Activated CD8-positive, alpha-beta T cell treated with anti-CD3 and anti-CD28 coated beads, Interleukin-2, amount 10 ng/mL, durations not matched to agents 7 days and 5 days (primary cell): ENCODE data around the gene SLC26A4. TPM values are rescaled to one million over a fixed set of nuclear protein-coding genes. Genes with fewer than 3 reads are reported as not detected.

Experiments used
- ATAC-seq: fragments of 150-1000 bp; cut with Tn5 transposase; one replicate; pipeline ENCODE4 v1.10.0; 2021; ENCODE audit warnings: moderate library complexity
- CTCF ChIA-PET: fragments of 350-600 bp; sonication (Branson Sonifier 250); formaldehyde crosslinking; loops from one replicate; lab custom pipeline; 2021; ENCODE audit warnings: antibody characterized with exemption; lab: Charles Lee
- POLR2A ChIA-PET: fragments of 350-600 bp; sonication (Branson Sonifier 250); formaldehyde crosslinking; loops from one replicate; lab custom pipeline; 2021; ENCODE audit warnings: antibody characterized with exemption; lab: Charles Lee
- DNase-seq: peaks from one replicate; pipeline ENCODE4 v3.0.0-alpha.2; 2020
- H3K27ac Mint-ChIP-seq: one replicate; pipeline ENCODE4 v1.8.0; 2021; ENCODE audit warnings: mild to moderate bottlenecking, mixed read lengths
- H3K27me3 Mint-ChIP-seq: one replicate; pipeline ENCODE4 v1.8.0; 2021; ENCODE audit warnings: low read depth, mixed read lengths
- H3K36me3 Mint-ChIP-seq: one replicate; pipeline ENCODE4 v1.8.0; 2021; ENCODE audit warnings: low read depth, mixed read lengths
- H3K4me1 Mint-ChIP-seq: one replicate; pipeline ENCODE4 v1.8.0; 2021; ENCODE audit warnings: low read depth, mixed read lengths
- H3K4me3 Mint-ChIP-seq: one replicate; pipeline ENCODE4 v1.8.0; 2021; ENCODE audit warnings: mild to moderate bottlenecking, mixed read lengths
- H3K9me3 Mint-ChIP-seq: one replicate; pipeline ENCODE4 v1.8.0; 2022; ENCODE audit warnings: mixed read lengths; ENCODE audit not compliant: insufficient read depth
- total RNA-seq, 2 experiments: library from RNA; stranded (reverse); gene quantifications; one replicate each; pipeline ENCODE4 v1.2.3, GENCODE V29; 2021

SLC26A4 gene
- 1 to 10 TPM in 1 of 2 experiments, under 1 TPM in 1; 0.94 to 1.1 TPM for total RNA-seq

DNA sequence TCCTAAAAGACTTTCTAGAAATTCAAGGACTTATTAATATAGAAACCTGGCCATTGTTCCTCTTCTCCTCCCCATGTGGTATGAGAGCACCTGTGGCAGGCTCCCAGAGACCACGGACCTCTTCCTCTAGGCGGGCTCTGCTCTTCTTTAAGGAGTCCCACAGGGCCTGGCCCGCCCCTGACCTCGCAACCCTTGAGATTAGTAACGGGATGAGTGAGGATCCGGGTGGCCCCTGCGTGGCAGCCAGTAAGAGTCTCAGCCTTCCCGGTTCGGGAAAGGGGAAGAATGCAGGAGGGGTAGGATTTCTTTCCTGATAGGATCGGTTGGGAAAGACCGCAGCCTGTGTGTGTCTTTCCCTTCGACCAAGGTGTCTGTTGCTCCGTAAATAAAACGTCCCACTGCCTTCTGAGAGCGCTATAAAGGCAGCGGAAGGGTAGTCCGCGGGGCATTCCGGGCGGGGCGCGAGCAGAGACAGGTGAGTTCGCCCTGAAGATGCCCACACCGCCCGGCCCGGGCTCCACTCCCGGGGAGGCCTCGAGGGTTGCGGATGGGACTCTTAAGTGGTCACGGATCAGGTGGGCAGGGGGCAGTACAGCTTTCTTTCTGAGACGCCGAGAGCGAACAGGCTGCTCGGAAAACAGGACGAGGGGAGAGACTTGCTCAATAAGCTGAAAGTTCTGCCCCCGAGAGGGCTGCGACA is at the start of gene SLC26A4:
Gene SLC26A4, plus strand, starts transcription at position 448 of the 700 bp plus-strand sequence. CDS start 814 bp downstream, outside the sequence.
- Mint-ChIP-seq H3K4me3 (peak within 1 kb of the TSS; percentile 83), H3K27me3 (no peaks in the 10 kb centered on the region), H3K27ac (peak within 1 kb of the TSS; percentile 7), H3K9me3 (no peaks in the 10 kb centered on the region), H3K36me3 (no peaks in the 10 kb centered on the region), H3K4me1 (peaks cover 36% of the 10 kb centered on the region)
- DNase-seq (peak; percentile 42), ATAC-seq (peak; percentile 32)
- CTCF ChIA-PET = interaction anchor here (1.3 to 2.7 kb wide), 6 partner anchors 22 to 198 kb away, joined by 3 to 9 read pairs (median 4); partner anchors contain the start of genes COG5 and DUS4L
- POLR2A ChIA-PET = interaction anchor here (1.5 kb wide), 1 partner anchor 83 kb away, joined by 6 read pairs; the partner anchor contains the start of gene CBLL1

DNA sequence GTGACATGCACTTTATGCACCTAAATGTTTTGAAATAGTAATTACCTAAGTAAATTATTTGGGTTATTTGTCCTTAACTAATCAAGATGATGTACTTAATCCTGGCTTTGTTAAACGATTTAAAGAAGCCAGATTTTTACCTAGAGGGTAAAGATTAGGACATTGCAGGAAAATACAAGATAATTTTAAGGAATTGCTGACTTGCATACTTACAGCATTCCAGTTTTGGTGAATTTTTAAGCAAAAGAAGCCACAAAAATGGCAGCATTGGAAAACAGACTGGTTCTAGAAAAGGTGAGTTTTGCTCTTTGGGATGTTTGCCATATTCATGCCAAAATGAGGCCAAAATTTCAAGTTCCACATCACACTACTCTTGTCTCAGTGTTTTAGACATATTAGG is 47.2 kb upstream of the SLC26A4 start:
- Mint-ChIP-seq H3K27me3 (no peaks in the 10 kb centered on the region), H3K9me3 (no peaks in the 10 kb centered on the region), H3K36me3 (peaks cover 44% of the 10 kb centered on the region), H3K27ac (no peak overlapping the region), H3K4me3 (no peak overlapping the region), H3K4me1 (peaks cover 28% of the 10 kb centered on the region)
- ChIA-PET CTCF (no interaction called here), POLR2A (no interaction called here)
- ATAC-seq = no peak
- DNase-seq = no peak

DNA sequence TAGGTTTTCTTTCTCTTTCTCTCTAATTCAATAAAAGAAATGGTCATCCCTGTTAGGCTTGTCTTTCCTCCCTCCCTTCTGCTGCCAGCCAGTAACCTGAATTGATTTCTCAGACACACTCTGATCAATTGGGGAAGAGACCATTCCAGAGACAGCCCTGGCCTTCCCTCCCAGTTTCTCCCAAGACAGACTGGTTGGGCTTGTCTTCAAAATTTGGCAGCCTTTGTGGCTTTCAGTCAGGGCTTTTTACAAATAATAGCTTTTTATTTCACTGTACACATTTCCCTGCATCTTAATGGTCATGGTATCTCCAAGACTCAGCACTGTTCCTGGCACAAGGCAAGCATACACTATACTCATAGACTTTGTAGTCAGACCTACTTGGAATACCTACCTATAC is 46.7 kb upstream of the SLC26A4 start:
- Mint-ChIP-seq H3K9me3 (no peaks in the 10 kb centered on the region), H3K4me3 (no peak overlapping the region), H3K4me1 (peaks cover 28% of the 10 kb centered on the region), H3K27me3 (no peaks in the 10 kb centered on the region), H3K36me3 (peaks cover 42% of the 10 kb centered on the region), H3K27ac (no peak overlapping the region)
- DNase-seq (no peak), ATAC-seq (no peak)
- ChIA-PET POLR2A (no interaction called here), CTCF (no interaction called here)

GRCh38 chr7:107614425-107614824 is 46.2 kb upstream of the SLC26A4 start:
- Mint-ChIP-seq H3K4me1 (peaks cover 28% of the 10 kb centered on the region), H3K27ac (no peak overlapping the region), H3K4me3 (no peak overlapping the region)

GRCh38 chr7:107615910-107616680 is 44.5 kb upstream of the SLC26A4 start:
- Mint-ChIP-seq H3K4me3 (no peak overlapping the region), H3K9me3 (no peaks in the 10 kb centered on the region), H3K36me3 (peaks cover 41% of the 10 kb centered on the region), H3K27ac (no peak overlapping the region), H3K4me1 (peaks cover 28% of the 10 kb centered on the region), H3K27me3 (no peaks in the 10 kb centered on the region)
- DNase-seq = no peak
- CTCF ChIA-PET = interaction anchor here (1.6 kb wide), 1 partner anchor 153 kb away, joined by 4 read pairs; no protein-coding TSS in a partner anchor
- ATAC-seq = no peak
- POLR2A ChIA-PET = no interaction called here

More at GRCh38 chr7:107614425-107614824, 46.2 kb upstream of the SLC26A4 start:
- Mint-ChIP-seq H3K27me3 (no peaks in the 10 kb centered on the region), H3K9me3 (no peaks in the 10 kb centered on the region), H3K36me3 (peaks cover 41% of the 10 kb centered on the region)
- ChIA-PET POLR2A (no interaction called here), CTCF (no interaction called here)
- ATAC-seq (no peak), DNase-seq (no peak)

DNA sequence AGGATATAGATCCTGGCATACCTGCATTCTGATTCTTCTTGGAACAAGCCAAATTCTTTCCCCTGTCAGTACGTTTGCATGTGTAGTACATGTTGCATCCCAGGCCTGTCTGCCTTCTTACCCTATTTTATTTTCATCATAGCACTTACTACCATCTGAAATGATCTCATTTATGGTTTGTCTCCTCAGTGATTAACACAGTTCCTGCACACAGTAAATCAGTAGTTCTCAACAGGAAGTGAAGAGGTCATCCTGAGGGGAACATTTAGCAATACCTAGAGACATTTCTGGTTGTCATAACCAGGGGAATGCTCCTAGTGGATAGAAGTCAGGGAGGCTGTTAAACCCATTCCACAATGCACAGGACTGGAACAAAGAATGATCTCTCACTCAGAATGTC is 38.2 kb upstream of the SLC26A4 start:
- peaks cover 7% of the 10 kb centered on the region for H3K36me3 Mint-ChIP-seq
- H3K4me3 Mint-ChIP-seq = no peak overlapping the region
- no peak overlapping the region for H3K27ac Mint-ChIP-seq
- ChIA-PET CTCF (no interaction called here), POLR2A (no interaction called here)
- no peaks in the 10 kb centered on the region for H3K4me1 Mint-ChIP-seq
- H3K9me3 Mint-ChIP-seq = peaks cover 3% of the 10 kb centered on the region
- H3K27me3 Mint-ChIP-seq = no peaks in the 10 kb centered on the region
- ATAC-seq = peak; percentile 36
- DNase-seq = no peak

DNA sequence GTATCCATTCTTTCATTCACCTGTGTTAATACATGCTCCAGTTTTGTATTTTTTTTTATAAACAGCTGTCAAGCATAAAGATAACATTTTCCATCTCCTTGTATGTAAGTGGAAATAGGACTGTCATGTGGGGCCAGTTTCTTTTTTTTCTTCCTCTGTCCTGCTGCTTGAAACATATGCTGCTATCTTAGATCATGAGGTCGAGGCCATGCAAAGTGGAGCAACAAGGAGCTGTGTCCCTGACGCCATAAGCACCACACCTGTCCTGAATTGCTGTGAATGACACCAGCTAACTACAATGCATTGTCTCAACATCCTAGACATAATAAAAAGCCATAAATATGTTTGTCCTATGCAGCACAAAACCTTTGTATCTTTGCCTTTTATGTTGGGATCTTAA is 37.7 kb upstream of the SLC26A4 start:
- no peaks in the 10 kb centered on the region for H3K4me1 Mint-ChIP-seq
- no peak for DNase-seq
- POLR2A ChIA-PET = no interaction called here
- H3K27me3 Mint-ChIP-seq = no peaks in the 10 kb centered on the region
- peaks cover 7% of the 10 kb centered on the region for H3K36me3 Mint-ChIP-seq
- peak; percentile 30 for ATAC-seq
- peaks cover 3% of the 10 kb centered on the region for H3K9me3 Mint-ChIP-seq
- H3K27ac Mint-ChIP-seq = no peak overlapping the region
- CTCF ChIA-PET = no interaction called here
- H3K4me3 Mint-ChIP-seq = no peak overlapping the region

GRCh38 chr7:107627002-107627401 is 33.6 kb upstream of the SLC26A4 start:
- DNase-seq (no peak), ATAC-seq (no peak)
- ChIA-PET CTCF (no interaction called here), POLR2A (no interaction called here)
- Mint-ChIP-seq H3K27ac (no peak overlapping the region), H3K9me3 (peaks cover 3% of the 10 kb centered on the region), H3K4me3 (no peak overlapping the region), H3K27me3 (no peaks in the 10 kb centered on the region), H3K4me1 (peaks cover 12% of the 10 kb centered on the region), H3K36me3 (peaks cover 7% of the 10 kb centered on the region)

DNA sequence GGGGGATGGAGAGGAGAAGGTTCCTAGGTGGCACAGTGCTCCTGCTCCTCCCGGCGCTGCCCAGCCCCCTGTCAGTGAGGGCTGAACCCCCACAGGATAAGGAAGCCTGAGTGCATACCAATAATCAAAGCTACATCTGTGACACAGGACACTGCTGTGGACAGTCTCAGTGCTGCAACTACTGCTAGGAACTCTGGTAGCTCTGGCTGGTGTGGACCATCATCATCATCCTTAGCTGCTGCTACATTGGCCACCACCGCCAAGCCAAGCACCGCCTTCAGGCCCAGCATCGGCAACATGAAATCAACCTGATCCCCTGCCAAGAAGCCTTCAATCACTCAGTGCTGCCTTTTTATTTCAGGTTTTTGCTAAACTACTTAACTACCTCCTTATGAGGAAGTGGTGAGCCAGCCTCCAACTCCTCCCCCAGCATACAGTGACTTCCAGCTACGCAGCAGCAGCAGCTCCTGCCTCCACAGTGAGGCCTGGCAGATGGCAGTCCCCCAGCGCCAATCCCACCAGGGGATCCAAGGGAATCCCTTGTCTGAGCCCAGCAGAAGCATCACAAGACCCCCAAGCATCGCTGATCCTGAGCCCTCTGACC is 32.1 kb upstream of the SLC26A4 start:
- H3K4me3 Mint-ChIP-seq = no peak overlapping the region
- peaks cover 3% of the 10 kb centered on the region for H3K9me3 Mint-ChIP-seq
- peaks cover 7% of the 10 kb centered on the region for H3K36me3 Mint-ChIP-seq
- peak overlapping the region; percentile 84 for H3K27ac Mint-ChIP-seq
- peaks cover 24% of the 10 kb centered on the region for H3K4me1 Mint-ChIP-seq
- ATAC-seq = peak; percentile 84
- DNase-seq = peak; percentile 53
- H3K27me3 Mint-ChIP-seq = no peaks in the 10 kb centered on the region
- ChIA-PET CTCF (interaction anchor here (1.0 to 1.2 kb wide), 2 partner anchors 10 to 251 kb away, joined by 3 read pairs; no protein-coding TSS in a partner anchor), POLR2A (no interaction called here)

- no peak overlapping the region for H3K27ac Mint-ChIP-seq
- ChIA-PET CTCF (no interaction called here), POLR2A (no interaction called here)
- DNase-seq (no peak), ATAC-seq (no peak)
- H3K4me3 Mint-ChIP-seq = no peak overlapping the region
- H3K36me3 Mint-ChIP-seq = peaks cover 9% of the 10 kb centered on the region
- peaks cover 33% of the 10 kb centered on the region for H3K4me1 Mint-ChIP-seq
- peaks cover 3% of the 10 kb centered on the region for H3K9me3 Mint-ChIP-seq
- no peaks in the 10 kb centered on the region for H3K27me3 Mint-ChIP-seq
These were observed 30.3 kb upstream of the SLC26A4 start for GRCh38 chr7:107630342-107630741.

GRCh38 chr7:107631588-107632491 is 28.8 kb upstream of the SLC26A4 start:
- ATAC-seq (no peak), DNase-seq (no peak)
- POLR2A ChIA-PET = no interaction called here
- Mint-ChIP-seq H3K27me3 (no peaks in the 10 kb centered on the region), H3K4me3 (no peak overlapping the region), H3K27ac (no peak overlapping the region), H3K4me1 (peaks cover 36% of the 10 kb centered on the region), H3K9me3 (no peaks in the 10 kb centered on the region), H3K36me3 (peaks cover 10% of the 10 kb centered on the region)
- CTCF ChIA-PET = no interaction called here
